Middle frontal gyrus (tissue), 1 donor: ENCODE data around the gene CALN1.

Experiments
- DNase-seq: peaks from one replicate; pipeline ENCODE4 v3.0.0-alpha.2; 2015; ENCODE audit warnings: low spot score; ENCODE audit errors: extremely low spot score

The CALN1 gene

GRCh38 chr7:72326811-72327210 lies 85.3 kb downstream of the CALN1 start:
- no peak for DNase-seq

GRCh38 chr7:72326365-72326764 lies 85.8 kb downstream of the CALN1 start:
- no peak for DNase-seq

- DNase-seq: no peak
These were observed 86.6 kb downstream of the CALN1 start for GRCh38 chr7:72325561-72325960.

- no peak for DNase-seq
These were observed 90.5 kb downstream of the CALN1 start for GRCh38 chr7:72321637-72322036.

GRCh38 chr7:72321081-72321480 lies 91.1 kb downstream of the CALN1 start:
- DNase-seq: no peak

- DNase-seq: no peak
These were observed 94.8 kb downstream of the CALN1 start for GRCh38 chr7:72317341-72317740.

- no peak for DNase-seq
These were observed 96.0 kb downstream of the CALN1 start for GRCh38 chr7:72316148-72316547.

GRCh38 chr7:72313906-72314305 lies 98.2 kb downstream of the CALN1 start:
- DNase-seq: no peak

GRCh38 chr7:72310301-72310700 lies 101.8 kb downstream of the CALN1 start:
- DNase-seq: no peak

GRCh38 chr7:72309476-72309875 lies 102.7 kb downstream of the CALN1 start:
- no peak for DNase-seq

GRCh38 chr7:72308986-72309385 lies 103.2 kb downstream of the CALN1 start:
- no peak for DNase-seq

GRCh38 chr7:72307566-72307965 lies 104.6 kb downstream of the CALN1 start:
- DNase-seq: no peak

GRCh38 chr7:72298912-72299311 lies 113.2 kb downstream of the CALN1 start:
- DNase-seq: no peak

GRCh38 chr7:72298091-72298490 lies 114.0 kb downstream of the CALN1 start:
- no peak for DNase-seq

GRCh38 chr7:72297636-72298035 lies 114.5 kb downstream of the CALN1 start:
- DNase-seq: no peak

- DNase-seq: no peak
These were observed 119.3 kb downstream of the CALN1 start for GRCh38 chr7:72292794-72293193.

GRCh38 chr7:72292118-72292517 lies 120.0 kb downstream of the CALN1 start:
- no peak for DNase-seq

- DNase-seq: no peak
These were observed 125.6 kb downstream of the CALN1 start for GRCh38 chr7:72286519-72286918.

GRCh38 chr7:72283309-72283708 lies 128.8 kb downstream of the CALN1 start:
- DNase-seq: no peak

- DNase-seq: no peak
These were observed 130.8 kb downstream of the CALN1 start for GRCh38 chr7:72281308-72281707.

- DNase-seq: no peak
These were observed 132.9 kb downstream of the CALN1 start for GRCh38 chr7:72279203-72279602.

GRCh38 chr7:72278550-72278949 lies 133.6 kb downstream of the CALN1 start:
- no peak for DNase-seq

- no peak for DNase-seq
These were observed 136.6 kb downstream of the CALN1 start for GRCh38 chr7:72275382-72276070.

- DNase-seq: no peak
These were observed 139.7 kb downstream of the CALN1 start for GRCh38 chr7:72272479-72272878.
